Activated CD8-positive, alpha-beta T cell treated with anti-CD3 and anti-CD28 coated beads for 36 hours (primary cell): ENCODE data around the gene DCANP1. TPM values are rescaled to one million over a fixed set of nuclear protein-coding genes. Genes with fewer than 3 reads are reported as not detected.

Experiments used
- ATAC-seq: fragments of 200-7000 bp; cut with Tn5 transposase; one replicate; pipeline ENCODE4 v1.10.0; 2021; ENCODE audit warnings: mild to moderate bottlenecking, moderate library complexity
- CTCF ChIA-PET: fragments of 350-600 bp; sonication (Branson Sonifier 250); formaldehyde crosslinking; loops from one replicate; lab custom pipeline; 2021; ENCODE audit warnings: antibody characterized with exemption; lab: Charles Lee
- POLR2A ChIA-PET: fragments of 350-600 bp; sonication (Branson Sonifier 250); formaldehyde crosslinking; loops from one replicate; lab custom pipeline; 2021; ENCODE audit warnings: antibody characterized with exemption; lab: Charles Lee
- DNase-seq: peaks from one replicate; pipeline ENCODE4 v3.0.0-alpha.2; 2020
- H3K27ac Mint-ChIP-seq: one replicate; pipeline ENCODE4 v1.8.0; 2021; ENCODE audit warnings: mild to moderate bottlenecking, mixed read lengths
- H3K27me3 Mint-ChIP-seq: one replicate; pipeline ENCODE4 v1.8.0; 2021; ENCODE audit warnings: mixed read lengths
- H3K36me3 Mint-ChIP-seq: one replicate; pipeline ENCODE4 v1.8.0; 2021; ENCODE audit warnings: low read depth, mixed read lengths
- H3K4me1 Mint-ChIP-seq: one replicate; pipeline ENCODE4 v1.8.0; 2021; ENCODE audit warnings: low read depth, mixed read lengths
- H3K4me3 Mint-ChIP-seq: one replicate; pipeline ENCODE4 v1.8.0; 2021; ENCODE audit warnings: mild to moderate bottlenecking, moderate library complexity, mixed read lengths
- H3K9me3 Mint-ChIP-seq: one replicate; pipeline ENCODE4 v1.8.0; 2021; ENCODE audit warnings: mixed read lengths
- intact Hi-C: fragments of 100-400 bp; cut with micrococcal nuclease; formaldehyde crosslinking; loops from one replicate; pipeline ENCODE4 v1.10.0; 2022
- total RNA-seq, 2 experiments: library from RNA; stranded (reverse); gene quantifications; one replicate each; pipeline ENCODE4 v1.2.3, GENCODE V29; 2021
- TF ChIP-seq, protein P1 (sequence below): fragments of 200-600 bp; IDR thresholded peaks from one replicate; pipeline ENCODE4 v1.8.0; 2022; ENCODE audit warnings: antibody characterized with exemption, mild to moderate bottlenecking

The DCANP1 gene
- total RNA-seq, 2 experiments from 2014 or later = not detected

DNA sequence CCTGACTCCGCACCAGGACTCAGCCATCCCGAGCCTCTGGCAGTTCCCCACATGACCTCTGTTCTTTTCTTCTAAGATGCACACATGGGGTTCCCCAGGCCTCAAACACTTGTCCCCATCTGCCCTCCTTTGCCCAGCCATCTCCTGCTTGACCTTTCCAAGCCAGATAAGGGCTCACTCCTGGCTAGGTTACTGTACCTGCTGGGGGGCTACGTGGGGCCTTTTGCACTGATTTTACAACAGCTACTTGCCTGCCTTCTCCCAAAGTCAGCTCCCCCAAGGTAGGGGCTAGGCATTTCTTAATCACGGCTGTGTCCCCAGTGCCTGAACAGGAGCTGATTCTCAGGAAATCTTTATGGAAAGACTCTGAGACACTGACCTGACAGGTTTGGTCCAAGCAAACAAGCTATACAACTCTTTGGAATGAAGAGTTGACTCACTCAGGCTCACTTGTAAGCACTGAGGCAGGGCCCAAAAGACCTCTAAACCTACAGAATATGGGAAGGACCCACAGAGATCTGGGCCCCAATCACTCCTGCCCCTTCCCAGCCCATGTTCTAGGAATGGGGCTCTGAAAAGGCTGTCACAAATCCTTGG is 50.6 kb downstream of the DCANP1 start:
- Mint-ChIP-seq H3K9me3 (no peaks in the 10 kb centered on the region), H3K4me3 (no peak overlapping the region), H3K27me3 (no peaks in the 10 kb centered on the region), H3K4me1 (peaks cover 70% of the 10 kb centered on the region), H3K36me3 (peaks cover 23% of the 10 kb centered on the region), H3K27ac (no peak overlapping the region)
- ChIA-PET POLR2A (interaction anchor here (1.1 kb wide), 1 partner anchor 11 kb away, joined by 4 read pairs; no protein-coding TSS in a partner anchor), CTCF (interaction anchor here (1.0 kb wide), 1 partner anchor 29 kb away, joined by 3 read pairs; no protein-coding TSS in a partner anchor)
- DNase-seq (no peak), ATAC-seq (no peak)
- intact Hi-C loops = no loop called here
- TF ChIP-seq, protein P1, sequence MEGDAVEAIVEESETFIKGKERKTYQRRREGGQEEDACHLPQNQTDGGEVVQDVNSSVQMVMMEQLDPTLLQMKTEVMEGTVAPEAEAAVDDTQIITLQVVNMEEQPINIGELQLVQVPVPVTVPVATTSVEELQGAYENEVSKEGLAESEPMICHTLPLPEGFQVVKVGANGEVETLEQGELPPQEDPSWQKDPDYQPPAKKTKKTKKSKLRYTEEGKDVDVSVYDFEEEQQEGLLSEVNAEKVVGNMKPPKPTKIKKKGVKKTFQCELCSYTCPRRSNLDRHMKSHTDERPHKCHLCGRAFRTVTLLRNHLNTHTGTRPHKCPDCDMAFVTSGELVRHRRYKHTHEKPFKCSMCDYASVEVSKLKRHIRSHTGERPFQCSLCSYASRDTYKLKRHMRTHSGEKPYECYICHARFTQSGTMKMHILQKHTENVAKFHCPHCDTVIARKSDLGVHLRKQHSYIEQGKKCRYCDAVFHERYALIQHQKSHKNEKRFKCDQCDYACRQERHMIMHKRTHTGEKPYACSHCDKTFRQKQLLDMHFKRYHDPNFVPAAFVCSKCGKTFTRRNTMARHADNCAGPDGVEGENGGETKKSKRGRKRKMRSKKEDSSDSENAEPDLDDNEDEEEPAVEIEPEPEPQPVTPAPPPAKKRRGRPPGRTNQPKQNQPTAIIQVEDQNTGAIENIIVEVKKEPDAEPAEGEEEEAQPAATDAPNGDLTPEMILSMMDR = no peak

DNA sequence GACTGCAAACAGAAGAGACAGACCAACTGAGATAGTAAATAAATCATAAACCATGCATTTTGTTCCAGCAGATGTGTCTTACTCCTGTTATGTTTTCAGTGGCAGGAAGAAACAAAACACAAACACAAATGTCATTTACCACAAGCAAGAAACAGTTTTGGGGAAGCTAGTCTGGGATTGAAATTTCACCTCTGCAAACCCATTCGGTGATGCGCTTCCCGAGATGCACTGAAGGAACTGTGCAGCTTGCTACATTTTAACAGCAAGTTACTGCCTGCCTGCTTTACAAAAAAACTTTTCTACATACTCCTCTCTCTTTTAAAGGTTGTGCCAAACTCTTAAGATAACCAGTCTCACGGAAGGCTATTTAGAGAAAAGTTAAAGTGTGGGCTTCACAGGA is 51.3 kb downstream of the DCANP1 start:
- CTCF ChIA-PET = no interaction called here
- ATAC-seq = no peak
- H3K27ac Mint-ChIP-seq = no peak overlapping the region
- POLR2A ChIA-PET = interaction anchor here (1.4 kb wide), 1 partner anchor 9 kb away, joined by 4 read pairs; no protein-coding TSS in a partner anchor
- H3K36me3 Mint-ChIP-seq = peaks cover 25% of the 10 kb centered on the region
- no peaks in the 10 kb centered on the region for H3K9me3 Mint-ChIP-seq
- TF ChIP-seq, protein P1 = no peak
- H3K27me3 Mint-ChIP-seq = no peaks in the 10 kb centered on the region
- intact Hi-C loops = no loop called here
- DNase-seq = no peak
- peaks cover 74% of the 10 kb centered on the region for H3K4me1 Mint-ChIP-seq
- H3K4me3 Mint-ChIP-seq = no peak overlapping the region

DNA sequence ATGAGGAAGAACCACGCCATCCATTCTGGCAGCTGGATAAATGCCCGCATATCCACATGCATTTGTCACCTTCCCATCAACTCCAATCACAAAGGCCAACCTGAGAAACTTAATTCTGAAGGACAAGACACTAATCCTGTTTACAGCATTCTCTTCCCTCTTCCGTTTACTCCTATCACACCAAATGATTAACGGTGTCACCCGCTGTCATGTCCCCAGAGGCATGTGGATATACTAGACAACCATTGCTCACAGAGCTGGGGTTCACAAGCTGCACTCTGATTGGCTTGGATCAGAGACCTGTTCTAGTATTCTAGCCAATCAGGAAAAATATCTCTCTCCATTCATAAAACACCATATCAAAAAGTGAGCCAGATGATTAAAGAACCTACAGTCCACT is 51.7 kb downstream of the DCANP1 start:
- Mint-ChIP-seq H3K4me1 (peaks cover 74% of the 10 kb centered on the region), H3K36me3 (peaks cover 25% of the 10 kb centered on the region), H3K27me3 (no peaks in the 10 kb centered on the region), H3K9me3 (no peaks in the 10 kb centered on the region), H3K4me3 (no peak overlapping the region), H3K27ac (no peak overlapping the region)
- TF ChIP-seq, protein P1 = no peak
- CTCF ChIA-PET = interaction anchor here (0.8 to 1.2 kb wide), 2 partner anchors 31 to 63 kb away, joined by 3 read pairs; no protein-coding TSS in a partner anchor
- intact Hi-C loops = no loop called here
- POLR2A ChIA-PET = interaction anchor here (1.4 kb wide), 1 partner anchor 9 kb away, joined by 4 read pairs; no protein-coding TSS in a partner anchor
- ATAC-seq = no peak
- no peak for DNase-seq

Other genes starting within 250 kb of the DCANP1 start
- gene MACROH2A1, start 48.1 kb downstream of the DCANP1 start, total RNA-seq = 100 to 1,000 TPM; 170 to 179 TPM
- not detected for gene TIFAB, start 5.0 kb upstream of the DCANP1 start, total RNA-seq
- gene NEUROG1, start 88.6 kb upstream of the DCANP1 start, total RNA-seq = not detected
- gene CXCL14, start 131.6 kb upstream of the DCANP1 start, total RNA-seq = not detected